Activated naive CD4-positive, alpha-beta T cell treated with anti-CD3 and anti-CD28 coated beads, Interleukin-2, amount 50 U/mL, for 24 hours (primary cell): ENCODE data around the gene SNN.

ENCODE experiments used
- H3K27ac Mint-ChIP-seq: one replicate; pipeline ENCODE4 v1.8.0; 2021; ENCODE audit warnings: mild to moderate bottlenecking, mixed read lengths
- H3K27me3 Mint-ChIP-seq: one replicate; pipeline ENCODE4 v1.8.0; 2021; ENCODE audit warnings: mixed read lengths
- H3K36me3 Mint-ChIP-seq: one replicate; pipeline ENCODE4 v1.8.0; 2021; ENCODE audit warnings: mixed read lengths
- H3K4me1 Mint-ChIP-seq: one replicate; pipeline ENCODE4 v1.8.0; 2021; ENCODE audit warnings: mixed read lengths
- H3K4me3 Mint-ChIP-seq: one replicate; pipeline ENCODE4 v1.8.0; 2021; ENCODE audit warnings: mild to moderate bottlenecking, mixed read lengths
- H3K9me3 Mint-ChIP-seq: one replicate; pipeline ENCODE4 v1.8.0; 2021; ENCODE audit warnings: mixed read lengths

The SNN gene

DNA sequence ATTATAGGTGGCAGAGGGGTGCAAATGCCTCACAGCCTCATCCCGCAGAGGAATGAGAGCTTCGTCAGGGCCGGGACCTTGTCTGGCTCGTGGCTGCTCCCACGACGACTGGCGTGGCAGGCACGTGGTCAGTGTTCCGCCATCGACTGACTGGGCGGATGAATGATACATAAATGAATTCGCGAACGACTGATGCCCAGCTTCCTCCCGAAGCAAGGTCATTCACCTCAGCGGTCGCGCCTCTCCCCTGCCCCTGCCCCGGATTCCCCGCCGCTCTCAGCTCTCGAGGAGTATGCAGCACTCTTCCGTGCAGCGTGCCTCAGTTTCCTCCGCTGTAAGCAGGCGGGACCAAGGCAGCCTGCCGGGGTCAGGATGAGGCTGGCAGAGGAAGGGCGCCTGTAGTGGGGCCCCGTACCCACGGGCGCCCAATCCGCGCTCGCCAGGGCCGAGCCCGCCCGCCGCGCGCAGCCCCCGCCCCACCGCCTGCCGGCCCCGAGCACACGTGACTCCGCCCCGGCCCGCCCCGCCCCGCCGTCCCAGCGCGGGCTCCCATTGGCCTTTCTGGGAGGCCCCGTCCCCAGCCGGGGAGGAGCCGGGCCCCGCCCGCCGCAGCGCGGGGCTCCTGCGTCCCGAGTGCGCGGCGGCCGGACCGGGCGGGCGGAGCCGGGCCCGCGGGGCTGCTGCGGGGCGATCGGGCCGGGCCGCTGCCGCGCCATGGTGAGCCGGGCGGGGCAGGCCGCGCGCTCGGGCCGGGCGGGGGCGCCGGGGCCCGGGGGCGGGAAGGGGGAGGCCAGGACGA lies at the start of gene SNN:
SNN (plus strand) TSS at position 632 of the 799 bp plus-strand sequence. CDS start 7,605 bp downstream, outside the sequence.
- no peaks in the 10 kb centered on the region for H3K36me3 Mint-ChIP-seq
- no peaks in the 10 kb centered on the region for H3K9me3 Mint-ChIP-seq
- H3K27me3 Mint-ChIP-seq = no peaks in the 10 kb centered on the region
- peak within 1 kb of the TSS; percentile 80 for H3K4me3 Mint-ChIP-seq
- H3K27ac Mint-ChIP-seq = peak within 1 kb of the TSS; percentile 84
- H3K4me1 Mint-ChIP-seq = peaks cover 75% of the 10 kb centered on the region

DNA sequence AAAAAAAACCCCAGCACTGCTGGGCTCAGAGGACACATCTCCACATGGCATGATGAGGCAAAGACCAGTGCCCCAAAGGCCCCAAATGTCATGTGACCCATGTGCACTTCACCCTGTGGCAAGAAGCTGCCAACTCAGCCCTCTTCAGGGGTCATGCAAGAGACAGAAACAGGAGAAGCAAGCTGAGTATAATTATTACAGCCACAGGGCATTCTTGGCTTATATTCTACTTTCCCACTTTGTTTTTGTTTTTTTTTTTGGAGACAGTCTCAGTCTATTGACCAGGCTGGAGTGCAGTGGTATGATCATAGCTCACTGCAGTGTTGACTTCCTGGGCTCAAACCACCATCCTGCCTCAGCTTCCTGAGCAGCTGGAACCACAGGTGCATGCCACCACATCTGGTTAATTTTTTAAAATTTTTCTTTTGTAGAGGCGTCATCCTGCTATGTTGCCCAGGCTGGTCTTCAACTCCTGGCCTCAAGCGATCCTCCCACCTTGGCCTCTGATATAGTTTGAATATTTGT lies 48.9 kb upstream of the SNN start:
- peak overlapping the region; percentile 76 for H3K27ac Mint-ChIP-seq
- H3K36me3 Mint-ChIP-seq = peaks cover 3% of the 10 kb centered on the region
- peak overlapping the region; percentile 15 for H3K4me3 Mint-ChIP-seq
- no peaks in the 10 kb centered on the region for H3K9me3 Mint-ChIP-seq
- no peaks in the 10 kb centered on the region for H3K27me3 Mint-ChIP-seq
- H3K4me1 Mint-ChIP-seq = peaks cover 65% of the 10 kb centered on the region

GRCh38 chr16:11620243-11621003 lies 47.8 kb upstream of the SNN start:
- peak overlapping the region; percentile 67 for H3K4me3 Mint-ChIP-seq
- no peaks in the 10 kb centered on the region for H3K27me3 Mint-ChIP-seq
- peaks cover 68% of the 10 kb centered on the region for H3K4me1 Mint-ChIP-seq
- H3K27ac Mint-ChIP-seq = peak overlapping the region; percentile 89
- H3K9me3 Mint-ChIP-seq = no peaks in the 10 kb centered on the region
- H3K36me3 Mint-ChIP-seq = peaks cover 3% of the 10 kb centered on the region

- no peaks in the 10 kb centered on the region for H3K9me3 Mint-ChIP-seq
- peak overlapping the region; percentile 87 for H3K4me3 Mint-ChIP-seq
- H3K36me3 Mint-ChIP-seq = peaks cover 3% of the 10 kb centered on the region
- H3K4me1 Mint-ChIP-seq = peaks cover 65% of the 10 kb centered on the region
- no peaks in the 10 kb centered on the region for H3K27me3 Mint-ChIP-seq
- H3K27ac Mint-ChIP-seq = peak overlapping the region; percentile 89
Observed at GRCh38 chr16:11621539-11621919, 46.7 kb upstream of the SNN start.

- H3K27ac Mint-ChIP-seq = peak overlapping the region; percentile 89
- H3K4me3 Mint-ChIP-seq = peak overlapping the region; percentile 87
- no peaks in the 10 kb centered on the region for H3K9me3 Mint-ChIP-seq
- H3K36me3 Mint-ChIP-seq = peaks cover 3% of the 10 kb centered on the region
- H3K4me1 Mint-ChIP-seq = peaks cover 64% of the 10 kb centered on the region
- H3K27me3 Mint-ChIP-seq = no peaks in the 10 kb centered on the region
Observed at GRCh38 chr16:11621920-11622651, 46.2 kb upstream of the SNN start.

- Mint-ChIP-seq H3K27ac (peak overlapping the region; percentile 86), H3K4me1 (peaks cover 63% of the 10 kb centered on the region), H3K9me3 (no peaks in the 10 kb centered on the region), H3K4me3 (peak overlapping the region; percentile 47), H3K27me3 (no peaks in the 10 kb centered on the region), H3K36me3 (peaks cover 3% of the 10 kb centered on the region)
Observed at GRCh38 chr16:11624205-11624604, 44.0 kb upstream of the SNN start.

- Mint-ChIP-seq H3K4me3 (no peak overlapping the region), H3K27me3 (no peaks in the 10 kb centered on the region), H3K9me3 (no peaks in the 10 kb centered on the region), H3K36me3 (peaks cover 3% of the 10 kb centered on the region), H3K27ac (peak overlapping the region; percentile 86), H3K4me1 (peaks cover 61% of the 10 kb centered on the region)
Observed at GRCh38 chr16:11624636-11625607, 43.3 kb upstream of the SNN start.

GRCh38 chr16:11625769-11626168 lies 42.5 kb upstream of the SNN start:
- no peak overlapping the region for H3K27ac Mint-ChIP-seq
- H3K4me1 Mint-ChIP-seq = peaks cover 62% of the 10 kb centered on the region
- H3K4me3 Mint-ChIP-seq = no peak overlapping the region
- H3K27me3 Mint-ChIP-seq = no peaks in the 10 kb centered on the region
- no peaks in the 10 kb centered on the region for H3K9me3 Mint-ChIP-seq
- no peaks in the 10 kb centered on the region for H3K36me3 Mint-ChIP-seq

DNA sequence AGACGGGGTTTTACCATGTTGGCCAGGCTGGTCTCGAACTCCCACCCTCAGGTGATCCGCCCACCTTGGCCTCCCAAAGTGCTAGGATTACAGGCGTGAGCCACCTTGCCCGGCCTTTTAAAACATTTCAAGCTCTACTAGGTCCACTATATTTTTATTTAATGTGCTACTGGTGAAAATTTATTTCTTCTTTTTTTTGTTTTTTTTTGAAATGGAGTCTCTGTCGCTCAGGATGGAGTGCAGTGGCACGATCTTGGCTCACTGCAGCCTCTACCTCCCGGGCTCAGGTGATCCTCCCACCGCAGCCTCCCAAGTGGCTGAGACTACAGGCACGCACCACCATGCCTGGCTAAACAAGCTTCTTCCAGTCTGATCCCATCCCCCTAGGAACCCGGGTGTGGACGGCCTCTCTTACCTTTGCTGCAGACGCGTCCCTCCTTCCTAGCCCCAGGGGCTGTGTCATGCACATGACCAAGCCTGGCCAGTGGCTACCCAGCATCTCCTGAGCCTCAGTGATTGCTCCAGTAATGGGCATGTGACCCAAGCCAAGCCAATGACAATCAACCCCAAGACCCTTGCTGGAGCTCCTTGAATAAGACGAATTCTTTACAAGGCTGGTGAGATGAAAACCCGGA lies 41.5 kb upstream of the SNN start:
- H3K4me1 Mint-ChIP-seq = peaks cover 56% of the 10 kb centered on the region
- H3K4me3 Mint-ChIP-seq = no peak overlapping the region

GRCh38 chr16:11627292-11627663 lies 41.0 kb upstream of the SNN start:
- no peak overlapping the region for H3K4me3 Mint-ChIP-seq
- no peaks in the 10 kb centered on the region for H3K27me3 Mint-ChIP-seq
- H3K36me3 Mint-ChIP-seq = no peaks in the 10 kb centered on the region
- H3K9me3 Mint-ChIP-seq = no peaks in the 10 kb centered on the region
- no peak overlapping the region for H3K27ac Mint-ChIP-seq
- peaks cover 51% of the 10 kb centered on the region for H3K4me1 Mint-ChIP-seq

More for the DNA sequence above, 41.5 kb upstream of the SNN start:
- no peak overlapping the region for H3K27ac Mint-ChIP-seq
- H3K36me3 Mint-ChIP-seq = no peaks in the 10 kb centered on the region
- no peaks in the 10 kb centered on the region for H3K9me3 Mint-ChIP-seq
- H3K27me3 Mint-ChIP-seq = no peaks in the 10 kb centered on the region

GRCh38 chr16:11627822-11628457 lies 40.3 kb upstream of the SNN start:
- Mint-ChIP-seq H3K27ac (no peak overlapping the region), H3K4me1 (peaks cover 46% of the 10 kb centered on the region), H3K27me3 (no peaks in the 10 kb centered on the region), H3K36me3 (no peaks in the 10 kb centered on the region), H3K4me3 (no peak overlapping the region), H3K9me3 (no peaks in the 10 kb centered on the region)

DNA sequence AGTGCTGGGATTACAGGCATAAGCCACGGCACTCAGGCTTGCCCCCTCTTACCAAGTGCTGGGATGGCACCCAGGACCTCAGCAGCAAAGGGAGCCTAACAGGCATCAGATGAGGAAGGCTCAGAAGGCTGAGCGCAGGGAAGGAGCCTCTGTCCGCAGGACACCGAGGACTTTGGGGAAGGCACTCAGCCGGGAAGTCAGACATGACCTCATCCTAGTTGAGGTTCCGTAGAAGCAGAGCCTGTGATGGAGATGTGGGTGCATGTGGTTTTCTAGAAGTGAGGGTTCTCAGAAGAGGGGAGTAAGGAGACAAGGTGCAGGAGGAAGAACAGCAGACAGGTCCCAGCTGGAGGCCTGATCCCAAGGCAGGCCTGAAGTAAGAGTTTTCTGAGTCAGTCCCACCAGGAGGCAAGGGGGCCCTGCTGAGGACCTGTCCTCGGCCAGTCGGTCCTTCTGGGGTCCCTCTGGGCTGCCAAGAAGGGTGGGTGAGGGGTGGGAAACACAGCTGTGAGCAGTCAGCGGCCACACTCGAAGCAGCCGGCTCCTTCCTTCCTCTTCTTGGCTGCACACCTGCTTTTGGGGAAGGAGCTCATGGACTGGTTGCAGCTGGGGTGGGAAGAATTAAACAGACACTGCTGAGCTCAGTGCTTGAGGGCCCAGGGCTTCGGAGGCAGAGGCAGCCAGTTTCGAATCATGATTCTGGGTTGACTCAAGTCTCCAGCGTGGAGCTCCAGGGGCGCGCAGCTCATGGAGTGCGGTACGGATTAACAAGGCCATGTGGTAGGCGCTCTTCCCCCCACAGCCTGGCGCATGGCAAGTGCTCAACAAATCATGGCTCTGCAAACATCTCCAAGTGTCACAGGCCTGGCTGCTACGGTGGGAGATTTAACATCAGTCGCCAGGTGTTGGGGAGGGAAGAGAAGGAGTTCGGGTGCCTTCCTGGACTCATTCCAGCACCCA lies 38.9 kb upstream of the SNN start:
- H3K36me3 Mint-ChIP-seq = no peaks in the 10 kb centered on the region
- H3K27ac Mint-ChIP-seq = peak overlapping the region; percentile 0
- no peaks in the 10 kb centered on the region for H3K27me3 Mint-ChIP-seq
- H3K4me3 Mint-ChIP-seq = no peak overlapping the region
- H3K4me1 Mint-ChIP-seq = peaks cover 50% of the 10 kb centered on the region
- no peaks in the 10 kb centered on the region for H3K9me3 Mint-ChIP-seq
